Raji (cell line): ENCODE data around the gene HM13.

Experiments used
- POLR2A ChIP-seq: IDR thresholded peaks from 2 replicates; pipeline ENCODE4 v1.6.1; 2011; ENCODE audit warnings: low read depth, low read length, control low read depth; ENCODE audit not compliant: insufficient read depth

The HM13 gene

GRCh38 chr20:31514154-31515071 lies at the start of gene HM13:
Gene HM13, plus strand, starts transcription at chr20:31514442. Its CDS starts 110 bp downstream, at chr20:31514552.
- TF ChIP-seq POLR2A = peak; percentile 100

DNA sequence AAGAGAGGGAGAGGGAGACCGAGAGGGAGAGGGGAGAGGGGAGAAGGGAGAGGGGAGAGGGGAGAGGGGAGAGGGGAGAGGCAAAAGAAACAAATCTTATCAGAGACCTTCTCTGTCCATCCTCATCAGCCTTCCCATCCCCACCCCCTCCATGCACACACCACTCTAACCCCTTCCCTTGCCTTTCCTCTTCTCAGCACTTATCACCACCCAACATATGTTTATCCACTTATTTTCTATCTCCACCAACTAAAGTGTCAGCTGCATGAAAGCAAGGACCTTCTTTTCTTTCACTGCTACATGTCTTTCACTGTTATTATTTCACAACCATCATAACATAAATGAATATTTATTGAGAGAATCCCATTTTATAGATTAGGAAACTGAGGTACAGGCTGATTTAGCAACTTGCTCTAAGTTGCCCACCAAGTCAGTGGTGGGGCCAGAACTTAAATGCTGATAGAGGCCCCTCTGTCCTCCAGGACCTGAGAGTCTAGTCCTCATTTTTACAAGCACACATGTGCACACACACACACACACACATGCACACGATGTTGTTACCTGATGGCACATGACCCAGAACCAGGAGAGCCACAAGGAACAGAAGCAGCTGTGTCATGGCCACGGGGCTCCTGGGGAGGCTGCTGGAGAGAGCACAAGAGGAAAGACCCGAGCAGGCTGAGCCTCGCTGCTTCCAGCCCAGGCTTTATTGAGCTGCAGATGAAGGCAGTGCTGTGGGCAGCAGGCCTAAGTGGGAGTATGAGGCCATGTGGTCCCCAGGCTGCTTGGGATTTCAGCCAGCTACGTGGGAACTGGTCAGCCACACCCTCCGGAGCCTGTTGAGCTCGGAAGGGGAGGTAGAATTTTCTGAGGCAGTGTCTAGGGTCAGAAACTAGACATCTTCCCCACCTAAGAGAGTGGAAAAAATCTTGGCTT lies 41.6 kb upstream of the HM13 start:
- TF ChIP-seq POLR2A = no peak

GRCh38 chr20:31473331-31474096 lies 40.7 kb upstream of the HM13 start:
- no peak for TF ChIP-seq POLR2A

DNA sequence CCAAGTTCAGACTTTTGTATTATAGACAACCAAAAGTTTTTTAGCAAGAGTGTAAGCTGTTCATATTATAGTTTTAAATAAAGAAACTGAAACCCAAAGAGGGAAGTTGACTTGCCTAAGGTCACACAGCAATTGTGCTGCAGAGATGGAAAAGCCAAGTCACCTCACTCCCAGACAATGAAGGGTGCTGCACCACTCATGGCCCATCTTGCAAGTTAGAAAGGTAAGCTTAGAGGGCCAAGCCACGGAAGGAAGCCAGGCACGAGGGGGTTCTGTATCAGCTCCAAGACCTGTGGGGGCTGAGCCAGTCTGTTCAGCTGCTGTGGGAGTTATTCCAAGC lies 40.2 kb upstream of the HM13 start:
- TF ChIP-seq POLR2A = no peak

DNA sequence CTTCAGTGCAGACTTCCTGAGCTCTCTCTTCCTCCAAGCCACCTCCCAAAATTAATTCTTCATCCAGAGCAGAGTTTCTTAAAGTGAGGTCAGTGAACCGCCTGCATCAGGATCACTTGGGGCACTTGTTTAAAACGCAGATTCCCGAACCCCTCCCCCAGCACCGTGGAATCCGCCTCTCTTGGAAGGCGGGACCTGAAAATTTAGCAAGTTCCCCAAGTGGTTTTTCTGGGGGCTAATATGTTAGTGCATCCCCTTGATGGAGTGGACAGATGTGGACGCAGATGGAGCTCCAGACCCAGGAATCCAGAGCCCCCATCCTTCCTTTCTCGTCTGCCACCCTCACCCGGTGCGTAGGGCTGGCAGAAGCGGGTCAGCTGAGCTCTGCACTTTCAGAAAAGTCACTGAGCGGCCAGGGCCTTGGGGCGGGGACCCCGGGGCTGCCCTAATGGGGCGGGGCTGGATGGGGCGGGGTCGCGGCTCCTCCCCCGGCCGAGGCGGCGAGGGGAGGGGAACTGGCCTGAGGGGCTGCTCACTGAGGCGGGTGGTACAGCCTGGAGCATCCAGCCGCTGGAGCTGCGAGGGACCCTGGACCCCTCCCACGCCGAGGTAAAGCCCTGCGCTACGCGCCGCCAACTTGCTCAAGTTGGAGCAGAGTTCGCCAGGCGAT lies 39.3 kb upstream of the HM13 start, which contains the start of the genes DEFB124 and REM1:
Gene DEFB124 (minus strand): TSS at position 370 of the 670 bp plus-strand sequence. CDS start 2,114 bp downstream, outside the sequence.
Gene REM1 (plus strand): TSS at position 531 of the 670 bp plus-strand sequence. CDS start 1,158 bp downstream, outside the sequence.
- no peak for TF ChIP-seq POLR2A

DNA sequence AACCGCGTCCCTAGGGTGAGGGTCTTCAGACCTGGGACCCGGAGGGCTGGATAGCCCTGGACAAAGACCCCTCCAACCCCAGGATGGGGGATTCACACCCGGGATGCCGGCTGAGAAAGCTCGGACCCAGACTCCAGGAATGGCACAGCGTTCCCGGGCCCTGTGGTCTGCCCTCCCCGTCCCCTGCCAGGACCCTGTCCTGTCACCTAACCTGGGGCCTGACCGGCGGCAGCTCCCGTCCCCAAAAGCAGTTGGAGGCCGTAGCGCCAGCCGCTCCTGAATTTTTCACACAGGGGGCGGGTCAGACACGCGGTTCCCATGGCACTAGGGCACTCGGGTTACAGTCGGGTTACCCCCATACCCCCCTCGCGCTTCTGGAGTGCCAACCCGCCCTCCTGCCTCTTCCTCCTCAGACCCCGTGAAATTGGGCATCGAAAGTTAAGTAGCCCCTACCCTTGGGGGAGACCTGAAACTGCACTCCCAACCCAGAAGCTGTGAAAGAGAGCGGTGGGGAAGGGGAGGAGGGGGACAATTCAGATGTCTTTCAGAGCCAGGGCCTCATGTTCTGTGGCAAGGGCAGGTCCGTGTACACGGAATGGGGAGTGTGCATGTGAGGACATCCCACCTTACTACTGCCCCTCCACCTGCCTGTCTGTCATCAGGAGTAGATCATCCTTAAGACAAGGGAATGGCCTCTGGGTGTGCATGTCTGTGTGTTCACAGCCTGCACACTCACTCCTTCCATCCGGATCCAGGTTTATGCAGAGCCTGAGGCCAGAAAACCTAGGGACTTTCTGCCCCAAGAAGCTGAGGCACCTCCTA lies 38.6 kb upstream of the HM13 start:
- TF ChIP-seq POLR2A = no peak

GRCh38 chr20:31476294-31476585 lies 38.0 kb upstream of the HM13 start:
- TF ChIP-seq POLR2A = no peak

GRCh38 chr20:31476643-31477215 lies 37.5 kb upstream of the HM13 start:
- TF ChIP-seq POLR2A = no peak

DNA sequence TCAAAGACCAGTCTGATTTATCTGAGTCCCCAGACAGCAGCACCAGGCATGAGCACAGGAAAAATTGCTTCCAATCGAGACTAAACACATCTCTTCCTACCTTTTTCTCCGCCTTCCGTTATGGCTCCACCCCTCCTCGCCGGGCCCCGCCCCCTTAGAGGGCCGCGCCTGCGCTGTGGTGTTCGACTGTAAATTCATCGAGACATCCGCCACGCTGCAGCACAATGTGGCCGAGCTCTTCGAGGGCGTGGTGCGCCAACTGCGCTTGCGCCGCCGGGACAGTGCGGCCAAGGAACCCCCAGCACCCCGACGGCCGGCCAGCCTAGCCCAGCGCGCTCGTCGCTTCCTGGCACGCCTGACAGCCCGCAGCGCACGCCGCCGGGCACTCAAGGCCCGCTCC lies 30.2 kb upstream of the HM13 start:
- no peak for TF ChIP-seq POLR2A

DNA sequence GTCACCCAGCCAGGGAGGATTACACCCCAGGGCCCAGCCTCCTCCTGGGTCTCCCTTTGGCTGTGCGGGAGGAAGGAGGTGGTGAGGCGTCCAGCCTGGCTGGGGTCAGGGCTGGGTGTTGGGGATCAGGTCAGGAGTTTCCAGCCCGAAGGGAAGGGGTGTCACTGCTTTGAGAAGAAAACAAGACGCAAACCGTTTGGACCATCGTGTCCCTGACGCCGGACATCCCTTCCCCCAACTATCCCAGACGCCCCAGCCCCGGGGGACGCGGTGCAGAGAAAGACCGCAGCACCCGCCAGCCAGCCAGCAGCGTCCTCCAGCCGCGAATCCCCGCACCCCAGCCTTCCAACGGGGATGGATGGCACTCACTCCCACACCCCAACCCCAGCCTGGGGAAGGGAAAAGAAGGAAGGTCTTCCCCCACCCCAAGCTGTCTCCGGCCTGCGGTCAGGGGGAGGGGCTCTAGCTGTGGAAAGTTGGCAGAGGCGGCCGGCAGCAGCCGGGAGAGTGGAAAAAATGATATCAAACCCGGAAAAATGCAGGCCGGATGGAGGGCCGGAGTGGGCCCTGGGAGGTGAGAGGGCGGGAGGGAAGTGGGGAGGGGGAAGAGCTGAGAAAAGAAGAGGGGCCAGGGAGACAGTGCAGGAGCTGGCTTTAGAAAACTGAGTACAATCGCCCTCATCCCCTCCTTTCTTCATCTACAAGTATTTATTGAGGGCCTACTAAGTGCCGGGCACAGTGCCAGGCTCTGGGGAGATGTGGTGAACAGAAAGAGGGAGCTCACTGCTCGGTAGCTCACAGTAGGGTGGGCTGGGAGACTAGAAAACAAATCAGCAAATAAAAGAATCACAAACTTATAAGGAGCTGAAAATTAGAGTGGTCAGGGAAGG lies 28.5 kb upstream of the HM13 start:
- TF ChIP-seq POLR2A = no peak

DNA sequence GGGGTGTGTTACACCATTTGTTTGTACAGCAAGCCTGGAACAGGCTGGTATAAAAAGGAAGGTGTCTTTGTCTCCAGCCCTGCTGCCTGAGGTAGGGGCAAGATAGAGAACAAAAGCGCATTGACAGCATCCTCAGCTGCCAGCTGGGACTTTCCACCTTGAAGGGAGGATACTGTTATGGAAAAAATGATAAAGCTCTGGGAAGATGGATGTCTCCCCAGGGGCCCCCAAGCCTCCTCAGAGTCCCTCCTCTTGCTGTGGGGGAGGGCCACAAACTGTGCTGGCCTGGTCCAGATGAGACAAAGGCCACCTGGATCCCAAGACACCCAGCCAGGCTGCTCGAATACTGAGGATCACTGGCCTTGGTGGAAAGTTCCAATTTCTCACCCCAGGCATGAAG lies 26.1 kb upstream of the HM13 start:
- no peak for TF ChIP-seq POLR2A

DNA sequence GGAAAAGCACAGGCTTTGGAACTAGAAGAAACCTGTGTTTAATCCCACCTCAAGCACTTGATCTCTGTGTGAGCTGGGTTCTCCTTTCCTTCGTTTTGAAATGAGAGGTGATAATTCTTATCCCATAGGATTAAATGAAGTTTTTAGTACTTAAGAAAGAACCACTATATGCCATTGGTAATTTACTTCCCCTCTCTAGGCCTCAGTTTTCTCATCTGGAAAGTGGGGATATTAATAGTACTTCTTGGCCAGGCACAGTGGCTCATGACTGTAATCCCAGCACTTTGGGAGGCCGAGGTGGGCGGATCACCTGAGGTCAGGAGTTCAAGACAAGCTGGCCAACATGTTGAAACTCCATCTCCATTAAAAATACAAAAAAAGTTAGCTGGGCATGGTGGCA lies 25.1 kb upstream of the HM13 start:
- TF ChIP-seq POLR2A = no peak

- TF ChIP-seq POLR2A = no peak
These were observed 23.5 kb upstream of the HM13 start for GRCh38 chr20:31490752-31491151.

DNA sequence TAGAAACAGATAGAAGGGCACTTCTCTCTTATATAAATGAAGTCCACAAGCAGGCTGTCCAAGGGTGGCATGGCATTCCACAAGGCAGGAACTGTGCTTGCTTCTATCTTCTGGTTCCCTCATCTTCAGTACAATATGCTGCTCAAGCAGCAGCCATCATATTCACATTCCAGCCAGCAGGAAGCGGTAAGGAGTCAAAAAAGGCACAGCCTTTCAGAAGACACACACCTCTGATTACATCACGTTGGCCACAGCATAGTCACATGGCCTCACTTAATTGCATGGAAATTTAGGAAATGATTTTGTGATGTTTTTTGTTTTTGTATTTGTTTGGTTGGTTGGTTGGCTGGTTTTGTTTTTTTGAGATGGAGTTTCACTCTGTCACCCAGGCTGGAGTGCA lies 20.1 kb upstream of the HM13 start:
- no peak for TF ChIP-seq POLR2A
